Large intestine (tissue), 3 donors: ENCODE data around the gene PTPRG. TPM values are rescaled to one million over a fixed set of nuclear protein-coding genes. Genes with fewer than 3 reads are reported as not detected.

Source experiments
- DNase-seq, 2 donors: peaks; one replicate each; pipeline versions ENCODE4 v3.0.0 to v3.0.0-alpha.2; 2013
- H3K27ac ChIP-seq: one replicate; pipeline ENCODE4 v1.5.1; 2013; ENCODE audit warnings: low read length
- H3K27me3 ChIP-seq: 2 replicates; pipeline ENCODE4 v1.6.1; 2013; ENCODE audit warnings: low read length; ENCODE audit not compliant: control insufficient read depth, insufficient read depth
- H3K36me3 ChIP-seq: 2 replicates; pipeline ENCODE4 v1.6.1; 2013; ENCODE audit warnings: low read length; ENCODE audit not compliant: control insufficient read depth, insufficient read depth
- H3K4me1 ChIP-seq: one replicate; pipeline ENCODE4 v1.6.1; 2013; ENCODE audit warnings: low read length; ENCODE audit not compliant: control insufficient read depth, insufficient read depth
- H3K4me3 ChIP-seq: one replicate; pipeline ENCODE4 v1.5.1; 2013; ENCODE audit warnings: low read length
- H3K9me3 ChIP-seq: one replicate; pipeline ENCODE4 v1.6.1; 2013; ENCODE audit warnings: mild to moderate bottlenecking, low read depth, low read length, moderate library complexity; ENCODE audit not compliant: control insufficient read depth
- WGBS: methylation state at CpG from one replicate; pipeline ENCODE4 v1.1.5; 2013; ENCODE audit warnings: low lambda C conversion rate; ENCODE audit not compliant: insufficient coverage; 5-methylcytosine and 5-hydroxymethylcytosine counted together
- polyA plus RNA-seq: library from polyadenylated mRNA; unstranded; fragments of 120-200 nt; gene quantifications from one replicate; pipeline ENCODE4 v1.2.1, GENCODE V29; 2013

The PTPRG gene
- polyA plus RNA-seq, 1 donor, result 18.3 TPM

DNA sequence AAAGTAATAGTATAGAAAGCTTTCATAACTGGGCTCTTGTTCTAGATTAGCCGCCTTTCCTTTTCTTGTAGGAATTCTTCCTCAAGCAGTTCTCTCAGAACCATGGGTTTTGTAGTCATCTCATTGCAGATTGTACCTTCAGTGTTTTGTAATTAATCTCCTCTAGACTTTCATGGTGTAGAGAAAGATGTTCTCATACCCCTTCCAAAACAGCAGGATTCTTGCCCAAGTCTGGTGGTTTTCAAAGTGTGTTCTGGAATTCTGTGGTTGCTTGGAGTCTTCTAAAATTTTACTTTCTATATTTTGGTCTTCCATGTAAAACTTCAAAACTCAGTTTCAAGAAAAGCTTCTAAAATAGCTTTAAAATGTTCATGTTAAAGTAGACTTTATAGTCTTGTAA, 293.8 kb downstream of the PTPRG start:
- no CpG with 5 or more reads among the region's 1 CpG for WGBS
- H3K4me1 ChIP-seq, result no peaks in the 10 kb centered on the region
- H3K27me3 ChIP-seq, result no peaks in the 10 kb centered on the region
- H3K9me3 ChIP-seq, result no peaks in the 10 kb centered on the region
- no peaks in the 10 kb centered on the region for H3K36me3 ChIP-seq
- H3K27ac ChIP-seq, result no peak overlapping the region
- DNase-seq, result no peak
- H3K4me3 ChIP-seq, result no peak overlapping the region

DNA sequence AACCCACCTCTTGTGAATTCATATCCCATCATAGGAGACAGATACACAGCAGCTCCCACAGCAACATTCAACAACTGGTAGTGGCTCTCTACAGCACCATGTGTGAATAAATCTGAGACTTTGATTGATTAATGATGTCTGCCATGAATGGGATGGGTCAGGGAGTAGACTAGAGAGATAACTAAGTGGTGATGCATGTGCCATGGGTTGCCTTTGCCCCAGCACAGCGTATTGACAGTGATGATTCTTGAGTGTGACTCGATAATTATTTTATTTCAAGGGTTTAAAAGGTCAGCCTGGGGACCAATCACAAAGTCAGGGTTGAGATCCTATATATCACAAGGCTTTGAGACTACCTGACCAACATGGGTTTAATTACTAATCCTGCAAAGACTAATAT, 295.9 kb downstream of the PTPRG start:
- Histone ChIP-seq H3K4me3 (no peak overlapping the region), H3K27ac (no peak overlapping the region), H3K9me3 (no peaks in the 10 kb centered on the region), H3K36me3 (no peaks in the 10 kb centered on the region), H3K4me1 (no peaks in the 10 kb centered on the region), H3K27me3 (no peaks in the 10 kb centered on the region)
- no CpG with 5 or more reads among the region's 2 CpGs for WGBS
- DNase-seq, result no peak

- Histone ChIP-seq H3K36me3 (no peaks in the 10 kb centered on the region), H3K27ac (no peak overlapping the region), H3K4me3 (no peak overlapping the region), H3K9me3 (no peaks in the 10 kb centered on the region), H3K27me3 (no peaks in the 10 kb centered on the region), H3K4me1 (peaks cover 3% of the 10 kb centered on the region)
- DNase-seq, result no peak
- 14% methylated on average over 2 of the region's 2 CpGs for WGBS
Observed at GRCh38 chr3:61858054-61858453, 296.7 kb downstream of the PTPRG start.

- no CpG with 5 or more reads among the region's 1 CpG for WGBS
Observed at GRCh38 chr3:61861410-61861809, 300.0 kb downstream of the PTPRG start.

DNA sequence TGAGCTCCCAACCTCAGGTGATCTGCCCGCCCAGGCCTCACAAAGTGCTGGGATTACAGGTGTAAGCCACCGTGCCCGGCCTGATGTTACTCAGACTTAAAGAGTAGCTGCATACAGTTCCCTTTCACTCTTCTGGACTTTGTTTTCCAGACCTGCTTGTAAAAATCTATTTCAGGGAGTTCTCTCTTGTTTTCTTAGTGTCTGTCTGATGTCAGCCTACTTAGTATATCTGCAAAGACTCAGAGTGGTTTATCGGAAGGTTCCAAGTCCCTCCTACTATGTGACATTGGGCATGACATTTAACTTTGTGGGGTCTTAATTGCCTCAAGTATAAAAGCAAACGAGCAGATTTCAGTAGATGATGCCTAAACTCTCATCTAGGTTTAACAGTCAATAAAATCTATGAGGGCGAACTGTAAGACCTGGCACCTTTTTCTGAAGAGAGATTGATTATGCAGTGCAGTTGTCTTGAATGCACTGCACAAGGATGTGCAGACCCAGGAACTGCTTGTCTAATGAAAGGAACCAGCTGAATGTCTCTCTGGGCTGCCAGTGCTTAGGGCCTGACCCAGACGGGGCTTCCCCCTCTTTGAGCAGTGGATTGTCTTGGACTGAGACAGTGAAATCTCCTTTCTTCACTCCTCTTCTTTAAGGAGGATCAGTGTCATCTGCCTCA, 301.4 kb downstream of the PTPRG start:
- Histone ChIP-seq H3K36me3 (no peaks in the 10 kb centered on the region), H3K27me3 (no peaks in the 10 kb centered on the region), H3K4me1 (peaks cover 16% of the 10 kb centered on the region), H3K27ac (no peak overlapping the region), H3K9me3 (no peaks in the 10 kb centered on the region), H3K4me3 (no peak overlapping the region)
- peak; percentile 40 to 80 for DNase-seq
- no CpG with 5 or more reads among the region's 7 CpGs for WGBS

More at GRCh38 chr3:61861410-61861809, 300.0 kb downstream of the PTPRG start:
- Histone ChIP-seq H3K9me3 (no peaks in the 10 kb centered on the region), H3K36me3 (no peaks in the 10 kb centered on the region), H3K4me1 (peaks cover 16% of the 10 kb centered on the region), H3K27me3 (no peaks in the 10 kb centered on the region), H3K27ac (no peak overlapping the region), H3K4me3 (no peak overlapping the region)
- DNase-seq, result no peak

DNA sequence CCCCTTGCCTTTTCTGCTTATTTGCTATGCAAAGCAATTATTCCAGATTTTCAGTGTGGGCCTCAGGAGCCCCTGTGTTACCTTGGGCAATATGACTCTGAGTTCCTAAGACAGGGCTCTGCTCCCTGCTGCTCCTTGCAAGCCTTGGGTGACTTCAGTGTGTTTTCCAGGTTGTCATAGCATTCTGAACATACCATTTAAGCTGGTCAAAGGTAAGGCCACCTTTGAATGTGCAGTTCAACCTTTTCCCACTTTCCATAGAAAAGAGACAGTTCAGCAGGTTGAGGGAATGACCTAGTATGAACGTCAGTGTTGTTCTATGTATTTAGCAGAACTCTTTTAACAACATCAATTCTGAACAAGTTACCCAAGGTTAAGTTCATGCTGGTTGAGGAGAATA, 302.2 kb downstream of the PTPRG start:
- Histone ChIP-seq H3K27me3 (no peaks in the 10 kb centered on the region), H3K4me3 (no peak overlapping the region), H3K4me1 (peaks cover 16% of the 10 kb centered on the region), H3K36me3 (no peaks in the 10 kb centered on the region), H3K9me3 (no peaks in the 10 kb centered on the region), H3K27ac (no peak overlapping the region)
- DNase-seq, result peak; percentile 44 to 69
- no CpG with 5 or more reads among the region's 1 CpG for WGBS

- H3K36me3 ChIP-seq, result no peaks in the 10 kb centered on the region
- H3K4me1 ChIP-seq, result peaks cover 16% of the 10 kb centered on the region
- no peak for DNase-seq
- no peak overlapping the region for H3K4me3 ChIP-seq
- H3K27ac ChIP-seq, result no peak overlapping the region
- no CpG with 5 or more reads among the region's 1 CpG for WGBS
- no peaks in the 10 kb centered on the region for H3K27me3 ChIP-seq
- no peaks in the 10 kb centered on the region for H3K9me3 ChIP-seq
Observed at GRCh38 chr3:61864886-61865285, 303.5 kb downstream of the PTPRG start.

DNA sequence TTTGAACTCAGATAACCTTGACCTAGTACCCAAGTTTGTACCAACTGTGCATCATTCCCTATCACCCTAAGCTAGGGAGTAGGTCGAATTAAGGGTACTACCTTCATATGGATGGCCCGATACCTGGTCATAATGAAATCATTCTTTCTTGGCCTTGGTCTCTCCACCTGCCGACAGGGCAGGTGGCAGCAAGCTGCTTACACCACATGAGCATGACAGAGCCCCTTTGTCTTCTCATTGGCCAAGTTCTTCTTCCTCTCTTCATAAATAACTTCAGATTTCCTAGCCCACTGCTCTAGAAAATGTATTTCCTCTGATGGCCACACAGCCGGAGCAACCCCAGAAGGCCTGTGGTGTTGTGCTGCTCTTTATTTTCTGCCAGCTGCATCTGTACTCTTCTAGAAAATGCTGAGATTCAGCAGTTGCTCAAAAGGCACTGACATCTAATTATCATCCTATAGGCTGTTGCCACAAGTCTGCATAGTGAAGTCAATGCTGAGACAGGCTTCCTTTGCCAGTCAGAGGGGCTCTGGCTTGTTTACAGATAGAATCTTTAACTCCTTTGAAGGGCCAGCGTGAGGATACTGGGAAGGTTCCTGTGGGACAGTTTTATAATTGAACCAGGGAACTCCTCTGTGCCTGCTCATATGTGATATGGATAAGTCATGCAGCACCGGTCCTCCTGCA, 304.2 kb downstream of the PTPRG start:
- no peak for DNase-seq
- Histone ChIP-seq H3K36me3 (no peaks in the 10 kb centered on the region), H3K9me3 (no peaks in the 10 kb centered on the region), H3K27ac (no peak overlapping the region), H3K4me1 (peaks cover 16% of the 10 kb centered on the region), H3K27me3 (no peaks in the 10 kb centered on the region), H3K4me3 (no peak overlapping the region)
- no CpG with 5 or more reads among the region's 6 CpGs for WGBS

DNA sequence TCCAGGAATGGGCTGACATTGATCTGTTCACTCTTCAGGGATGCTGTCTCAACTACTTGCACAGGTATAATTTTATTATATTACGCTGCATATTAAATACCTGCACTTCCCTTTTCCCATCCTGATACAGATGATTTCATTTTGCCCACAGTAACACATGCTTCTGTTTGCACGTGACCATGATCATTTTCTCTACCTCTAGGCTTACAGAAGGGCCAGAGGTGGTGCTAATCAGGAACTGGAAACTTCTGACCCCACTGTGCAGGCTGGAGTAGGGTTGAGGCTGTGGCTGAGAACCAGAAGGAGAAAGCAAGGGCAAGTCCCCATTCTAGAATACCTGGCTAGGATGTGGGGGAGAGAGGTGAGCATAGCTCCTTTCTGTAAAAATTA, 304.8 kb downstream of the PTPRG start:
- Histone ChIP-seq H3K4me1 (peaks cover 16% of the 10 kb centered on the region), H3K36me3 (no peaks in the 10 kb centered on the region), H3K27me3 (no peaks in the 10 kb centered on the region), H3K27ac (no peak overlapping the region), H3K4me3 (no peak overlapping the region), H3K9me3 (no peaks in the 10 kb centered on the region)
- no peak for DNase-seq
- 100% methylated on average over 1 of the region's 2 CpGs for WGBS

DNA sequence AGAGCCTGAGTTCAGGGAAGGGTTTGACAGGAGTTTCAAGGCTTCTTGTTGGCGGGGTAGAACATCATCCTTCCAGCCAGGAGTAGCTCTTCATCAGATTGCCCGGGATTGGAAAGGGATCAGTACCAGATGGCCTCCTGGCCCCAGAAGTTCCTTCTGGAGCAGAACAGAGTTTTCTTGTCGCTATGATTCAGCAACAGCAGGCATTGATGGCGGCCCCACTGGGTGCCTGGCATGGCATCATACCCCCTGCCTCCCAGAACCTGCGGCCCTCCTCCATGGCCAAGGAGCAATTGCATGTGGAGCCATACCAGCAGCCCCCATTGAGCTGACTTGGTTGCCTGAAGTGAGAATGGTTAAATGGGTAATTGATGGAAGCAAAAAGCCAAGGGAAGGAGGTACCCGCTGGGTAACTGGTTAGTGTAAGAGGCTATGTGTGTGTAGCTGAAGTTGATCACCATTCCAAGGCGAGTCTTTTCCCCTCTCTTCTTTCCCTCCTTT, 305.6 kb downstream of the PTPRG start:
- no peaks in the 10 kb centered on the region for H3K9me3 ChIP-seq
- peaks cover 16% of the 10 kb centered on the region for H3K4me1 ChIP-seq
- no peak for DNase-seq
- no peak overlapping the region for H3K27ac ChIP-seq
- H3K36me3 ChIP-seq, result no peaks in the 10 kb centered on the region
- WGBS, result no CpG with 5 or more reads among the region's 7 CpGs
- no peak overlapping the region for H3K4me3 ChIP-seq
- no peaks in the 10 kb centered on the region for H3K27me3 ChIP-seq
